HCT116 (cell line): ENCODE data around the gene REEP5. TPM values are rescaled to one million over a fixed set of nuclear protein-coding genes. Genes with fewer than 3 reads are reported as not detected.

Experiments
- ATAC-seq: fragments of 200-7000 bp; cut with Tn5 transposase; 2 replicates; pipeline ENCODE4 v1.9.1; 2020; ENCODE audit warnings: mild to moderate bottlenecking, moderate library complexity
- BruUV-seq: library from RNA; stranded (reverse); fragments of 400-500 nt; replicated peaks from 2 replicates; lab custom pipeline; 2021; lab: Mats Ljungman, UMichigan
- CTCF ChIA-PET: fragments of 300-600 bp; sonication (Branson Sonifier 250); formaldehyde crosslinking; loops from one replicate; lab custom pipeline; 2021; ENCODE audit warnings: antibody characterized with exemption; lab: Charles Lee
- POLR2A ChIA-PET: fragments of 300-600, 350-600 bp; sonication (Branson Sonifier 250); formaldehyde crosslinking; loops from one replicate; lab custom pipeline; 2021; ENCODE audit warnings: antibody characterized with exemption; lab: Charles Lee
- RAD21 ChIA-PET, 2 experiments: fragments of 300-600 bp; sonication (Branson Sonifier 250); formaldehyde crosslinking; loops; one replicate each; lab custom pipeline; 2023; ENCODE audit warnings: low total read pairs in 2 of 2; ENCODE audit not compliant: uncharacterized antibody in 2 of 2, unreplicated experiment in 2 of 2, low non-redundant PET in 1 of 2; lab: Charles Lee
- DNase-seq: peaks from one replicate; pipeline ENCODE4 v3.0.0-alpha.2; 2010; ENCODE audit warnings: low read depth, low spot score
- H2AFZ ChIP-seq: fragments of 200-600 bp; shearing (Covaris generic), sonication (generic); 2 replicates; pipeline ENCODE4 v1.6.1; 2017; ENCODE audit warnings: low read depth, mixed run types, mixed read lengths, antibody characterized with exemption, low read length; ENCODE audit not compliant: poor library complexity, severe bottlenecking
- H3K27ac ChIP-seq: 2 replicates; pipeline ENCODE4 v1.5.1; 2012; ENCODE audit warnings: low read depth, low read length
- H3K27me3 ChIP-seq: fragments of 200-600 bp; sonication (generic); 2 replicates; pipeline ENCODE4 v1.6.1; 2016; ENCODE audit warnings: mixed run types, low read length, mixed read lengths; ENCODE audit not compliant: insufficient read depth
- H3K36me3 ChIP-seq, 2 experiments: fragments of 200-500 bp in 1 of 2; fragments of 200-600 bp in 1 of 2; sonication (Bioruptor generic) in 1 of 2; sonication (generic) in 1 of 2; 2 replicates each; pipeline versions ENCODE4 v1.5.1 to v1.6.1; 2014 to 2016; ENCODE audit warnings: low read length in 2 of 2, inconsistent platforms in 1 of 2, mixed read lengths in 1 of 2, mixed run types in 1 of 2; ENCODE audit not compliant: insufficient read depth in 2 of 2, control insufficient read depth in 1 of 2
- H3K4me1 ChIP-seq, 2 experiments: fragments of 200-600 bp in 1 of 2; sonication (generic) in 1 of 2; 2 replicates each; pipeline versions ENCODE4 v1.5.1 to v1.6.1; 2012 to 2017; ENCODE audit warnings: low read length in 2 of 2, inconsistent platforms in 1 of 2, mild to moderate bottlenecking in 1 of 2, mixed read lengths in 1 of 2, mixed run types in 1 of 2, moderate library complexity in 1 of 2; ENCODE audit not compliant: insufficient read depth in 2 of 2, control insufficient read depth in 1 of 2
- H3K4me2 ChIP-seq: fragments of 200-600 bp; sonication (generic); 2 replicates; pipeline ENCODE4 v1.6.1; 2017; ENCODE audit warnings: mixed run types, low read length, mixed read lengths
- H3K4me3 ChIP-seq, 2 experiments: fragments of 200-600 bp in 1 of 2; sonication (generic) in 1 of 2; replicated peaks in 1 of 2; 2 replicates each; pipeline ENCODE4 v1.5.1; 2011 to 2016; ENCODE audit warnings: low read length in 2 of 2, control low read depth in 1 of 2, low read depth in 1 of 2, mild to moderate bottlenecking in 1 of 2, mixed read lengths in 1 of 2, mixed run types in 1 of 2
- H3K79me2 ChIP-seq: fragments of 200-600 bp; sonication (generic); 2 replicates; pipeline ENCODE4 v1.6.1; 2017; ENCODE audit warnings: mild to moderate bottlenecking, mixed run types, low read length, moderate library complexity, mixed read lengths; ENCODE audit not compliant: insufficient read depth
- H3K9ac ChIP-seq: fragments of 200-600 bp; sonication (generic); 2 replicates; pipeline ENCODE4 v1.6.1; 2016; ENCODE audit warnings: low read length, mixed read lengths
- H3K9me2 ChIP-seq: fragments of 200-600 bp; sonication (generic), shearing (Covaris generic); 2 replicates; pipeline ENCODE4 v1.6.1; 2017; ENCODE audit warnings: mixed run types, mild to moderate bottlenecking, moderate library complexity; ENCODE audit not compliant: insufficient read depth
- H3K9me3 ChIP-seq, 2 experiments: fragments of 200-500 bp in 1 of 2; fragments of 200-600 bp in 1 of 2; sonication (Bioruptor generic) in 1 of 2; sonication (generic) in 1 of 2; 2 replicates each; pipeline ENCODE4 v1.6.1; 2014 to 2017; ENCODE audit warnings: low read length in 2 of 2, mixed read lengths in 2 of 2, inconsistent platforms in 1 of 2, low read depth in 1 of 2, mild to moderate bottlenecking in 1 of 2, mixed run types in 1 of 2, moderate library complexity in 1 of 2; ENCODE audit not compliant: control insufficient read depth in 1 of 2, insufficient read depth in 1 of 2
- H4K20me1 ChIP-seq: fragments of 200-600 bp; sonication (generic), shearing (Covaris generic); 2 replicates; pipeline ENCODE4 v1.6.1; 2017; ENCODE audit warnings: mixed run types, mild to moderate bottlenecking, moderate library complexity; ENCODE audit not compliant: insufficient read depth
- CBX3 ChIP-seq: IDR thresholded peaks from 2 replicates; pipeline ENCODE4 v1.6.1; 2012; ENCODE audit warnings: low read depth
- CTCF ChIP-seq, 3 experiments: fragments of 200-600 bp in 1 of 3; sonication (generic) in 1 of 3; IDR thresholded peaks in 2 of 3; conservative IDR thresholded peaks in 1 of 3; 2 replicates each; pipeline ENCODE4 v1.5.1; 2012 to 2017; ENCODE audit warnings: low read depth in 2 of 3, low read length in 2 of 3, antibody characterized with exemption in 1 of 3, borderline replicate concordance in 1 of 3, control low read depth in 1 of 3, mild to moderate bottlenecking in 1 of 3, mixed read lengths in 1 of 3, mixed run types in 1 of 3, moderate library complexity in 1 of 3; ENCODE audit not compliant: insufficient read depth in 1 of 3
- EGR1 ChIP-seq: IDR thresholded peaks from 2 replicates; pipeline ENCODE4 v1.6.1; 2012; ENCODE audit warnings: low read depth
- EZH2phosphoT487 ChIP-seq: fragments of 200-600 bp; IDR thresholded peaks from 2 replicates; pipeline ENCODE4 v1.6.1; 2018; ENCODE audit warnings: antibody characterized with exemption, borderline replicate concordance
- MAX ChIP-seq: IDR thresholded peaks from 2 replicates; pipeline ENCODE4 v1.6.1; 2012
- POLR2AphosphoS5 ChIP-seq: IDR thresholded peaks from 2 replicates; pipeline ENCODE4 v1.6.1; 2011; ENCODE audit warnings: mild to moderate bottlenecking, low read depth, low read length, moderate library complexity
- REST ChIP-seq: IDR thresholded peaks from 2 replicates; pipeline ENCODE4 v1.6.1; 2012; ENCODE audit warnings: low read depth
- SP1 ChIP-seq: IDR thresholded peaks from 2 replicates; pipeline ENCODE4 v1.6.1; 2012; ENCODE audit warnings: low read depth
- SRF ChIP-seq: IDR thresholded peaks from 2 replicates; pipeline ENCODE4 v1.6.1; 2012; ENCODE audit warnings: low read depth
- TCF7L2 ChIP-seq: IDR thresholded peaks from 2 replicates; pipeline ENCODE4 v1.7.0; 2011; ENCODE audit warnings: borderline replicate concordance, inconsistent platforms; ENCODE audit not compliant: insufficient read depth, insufficient read length; ENCODE audit errors: extremely low read depth
- ZFX ChIP-seq: fragments of 450-650 bp; IDR thresholded peaks from 2 replicates; pipeline ENCODE4 v1.6.1; 2017
- ZNF274 ChIP-seq: fragments of 200-500 bp; sonication (Bioruptor generic); IDR thresholded peaks from 2 replicates; pipeline ENCODE4 v1.6.1; 2014; ENCODE audit warnings: mild to moderate bottlenecking, low read depth, low read length, inconsistent platforms
- intact Hi-C: fragments of 100-400 bp; cut with micrococcal nuclease; formaldehyde crosslinking; loops from 2 replicates; pipeline ENCODE4 v1.10.0; 2022
- total RNA-seq: library from RNA; stranded (reverse); gene quantifications from one replicate; pipeline ENCODE4 v1.2.1, GENCODE V29; 2021; ENCODE audit not compliant: unreplicated experiment

The REEP5 gene
- total RNA-seq, 1 experiment from 2014 or later, result 71.7 TPM

GRCh38 chr5:112921026-112921832 is 798 bp downstream of the REEP5 start:
- H3K9me3 ChIP-seq, result no peaks in the 10 kb centered on the region
- ChIA-PET CTCF (interaction anchor here (0.7 to 1.6 kb wide), 3 partner anchors 27 to 155 kb away, joined by 3 read pairs; no protein-coding TSS in a partner anchor), RAD21 (interaction anchor here in 1 of 2 experiments (1.0 to 1.5 kb wide), 2 partner anchors 39 to 45 kb away, joined by 3 to 5 read pairs; no protein-coding TSS in a partner anchor), POLR2A (no interaction called here)
- peak; percentile 74 for ATAC-seq
- intact Hi-C loops, result loop anchor here (5.0 kb wide), 2 partner anchors 56 to 374 kb away; partner anchors contain the start of gene DCP2
- peak overlapping the region; percentile 93 to 95 for H3K4me3 ChIP-seq
- H3K27ac ChIP-seq, result peak overlapping the region; percentile 93
- H3K4me2 ChIP-seq, result peak overlapping the region; percentile 78
- no peaks in the 10 kb centered on the region for H3K9me2 ChIP-seq
- no peaks in the 10 kb centered on the region for H4K20me1 ChIP-seq
- BruUV-seq, result no TSS peak
- H3K4me1 ChIP-seq, result peaks cover 8 to 20% of the 10 kb centered on the region in 2 experiments; a peak in 3 of 4 replicates
- H3K9ac ChIP-seq, result peak overlapping the region; percentile 96
- no peaks in the 10 kb centered on the region for H3K27me3 ChIP-seq
- no peak overlapping the region for H2AFZ ChIP-seq
- TF ChIP-seq TCF7L2 (no peak), EZH2phosphoT487 (no peak), SP1 (no peak), CBX3 (0 out of 2 replicates have a peak, but pooled peaks have one; percentile 5), ZFX (peak; percentile 95), POLR2AphosphoS5 (peak; percentile 43; the same call in 1 of the 2 replicates), EGR1 (0 out of 2 replicates have a peak, but pooled peaks have one; percentile 16)
- H3K36me3 ChIP-seq, result peaks cover 8 to 18% of the 10 kb centered on the region in 2 experiments; a peak in 3 of 4 replicates
- DNase-seq, result peak; percentile 43
- H3K79me2 ChIP-seq, result peaks cover 52% of the 10 kb centered on the region

DNA sequence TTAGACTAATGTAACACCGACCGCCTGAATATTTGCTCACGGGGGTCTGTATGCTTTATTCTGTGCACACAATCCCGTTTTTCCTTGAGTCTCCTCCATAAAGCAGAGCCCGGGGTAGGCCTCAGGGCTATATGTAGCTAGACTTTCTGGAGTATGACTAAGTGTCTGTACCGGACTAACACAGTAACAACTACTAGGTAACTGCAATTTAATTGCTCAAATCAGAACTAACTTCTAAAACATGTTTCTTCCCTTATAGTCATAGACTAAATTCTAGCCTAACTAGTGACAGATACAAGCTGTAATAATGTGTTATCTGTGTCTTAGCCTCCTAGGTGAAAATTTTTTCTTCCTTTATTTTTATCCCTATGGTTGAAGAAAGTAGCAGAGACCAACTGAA is 2.1 kb downstream of the REEP5 start:
- DNase-seq (no peak), ATAC-seq (no peak)
- Histone ChIP-seq H2AFZ (no peak overlapping the region), H3K27me3 (no peaks in the 10 kb centered on the region), H3K4me2 (peak overlapping the region; percentile 78; the same call in 1 of the 2 replicates), H3K27ac (peak overlapping the region; percentile 93; the same call in 1 of the 2 replicates), H3K36me3 (peaks cover 8 to 22% of the 10 kb centered on the region in 2 experiments; a peak in 3 of 4 replicates), H3K9ac (no peak overlapping the region), H3K4me1 (peaks cover 8 to 20% of the 10 kb centered on the region in 2 experiments; a peak in 3 of 4 replicates), H3K79me2 (peaks cover 62% of the 10 kb centered on the region), H3K4me3 (no peak overlapping the region), H3K9me2 (no peaks in the 10 kb centered on the region), H4K20me1 (no peaks in the 10 kb centered on the region), H3K9me3 (no peaks in the 10 kb centered on the region)
- TSS peak; percentile 44 for BruUV-seq
- ChIA-PET CTCF (no interaction called here), POLR2A (no interaction called here), RAD21 (no interaction called here)
- intact Hi-C loops, result loop anchor here (5.0 kb wide), 2 partner anchors 57 to 373 kb away; partner anchors contain the start of gene DCP2
- no peak for TF ChIP-seq SRF
- no peak for TF ChIP-seq ZNF274
- TF ChIP-seq REST, result no peak
- TF ChIP-seq CBX3, result no peak
- TF ChIP-seq MAX, result no peak
- no peak for TF ChIP-seq CTCF (IDR thresholded peaks at IDR 0.05 in 2 of 3, conservative IDR thresholded peaks at IDR 0.05 in 1 of 3; ENCODE audit: borderline replicate concordance in 1 of 3, insufficient read depth in 1 of 3, low read depth in 2 of 3, low read length in 2 of 3)
